Measurements from ENCODE around the gene PCTP.

The PCTP gene

GRCh38 chr17:55806745-55807495 lies 56.1 kb downstream of the PCTP start:
- no peak for DNase-seq (ENCODE audit: low read depth)

GRCh38 chr17:55811536-55811935 lies 60.7 kb downstream of the PCTP start:
- no peak for DNase-seq (ENCODE audit: low read depth)

DNA sequence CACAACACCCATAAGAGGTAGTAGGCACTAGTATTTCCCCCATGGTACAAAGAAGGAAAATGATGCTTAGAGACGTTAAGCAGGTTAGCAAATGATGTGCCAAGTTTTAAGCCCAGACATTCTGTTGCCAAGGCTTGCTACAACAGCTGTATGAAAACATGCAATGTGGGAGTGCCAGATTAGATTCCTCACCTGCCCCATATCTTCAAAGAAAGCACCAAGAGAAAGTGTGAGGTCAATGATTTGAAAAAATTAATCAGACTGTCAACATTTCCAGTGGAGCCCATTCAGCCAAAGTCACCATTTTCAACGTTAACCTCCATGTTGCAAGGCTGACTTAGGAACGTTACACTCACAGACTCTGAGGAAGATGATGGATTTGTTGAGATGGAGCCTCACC lies 61.5 kb downstream of the PCTP start:
- no peak for DNase-seq (ENCODE audit: low read depth)

- DNase-seq (ENCODE audit: low read depth), result no peak
These were observed 63.1 kb downstream of the PCTP start for GRCh38 chr17:55813944-55814343.

GRCh38 chr17:55814377-55814776 lies 63.5 kb downstream of the PCTP start:
- no peak for DNase-seq (ENCODE audit: low read depth)

GRCh38 chr17:55816532-55817396 lies 65.9 kb downstream of the PCTP start:
- no peak for DNase-seq (ENCODE audit: low read depth)

DNA sequence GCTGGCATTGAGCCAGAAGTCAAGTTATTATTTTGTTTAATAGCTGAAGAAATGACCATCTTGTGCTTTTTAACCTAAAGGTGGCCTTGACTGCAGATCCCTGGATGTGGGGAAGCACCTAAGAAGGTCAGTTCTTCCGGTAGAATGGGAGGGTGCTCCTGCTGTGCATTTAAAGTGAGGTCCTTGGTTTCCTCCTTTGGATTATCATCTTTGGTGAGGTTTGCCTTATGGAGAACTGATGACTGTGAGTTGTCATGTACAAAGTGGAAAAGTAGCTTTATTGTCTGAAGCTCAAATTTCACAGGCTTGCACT lies 66.5 kb downstream of the PCTP start:
- no peak for DNase-seq (ENCODE audit: low read depth)

DNA sequence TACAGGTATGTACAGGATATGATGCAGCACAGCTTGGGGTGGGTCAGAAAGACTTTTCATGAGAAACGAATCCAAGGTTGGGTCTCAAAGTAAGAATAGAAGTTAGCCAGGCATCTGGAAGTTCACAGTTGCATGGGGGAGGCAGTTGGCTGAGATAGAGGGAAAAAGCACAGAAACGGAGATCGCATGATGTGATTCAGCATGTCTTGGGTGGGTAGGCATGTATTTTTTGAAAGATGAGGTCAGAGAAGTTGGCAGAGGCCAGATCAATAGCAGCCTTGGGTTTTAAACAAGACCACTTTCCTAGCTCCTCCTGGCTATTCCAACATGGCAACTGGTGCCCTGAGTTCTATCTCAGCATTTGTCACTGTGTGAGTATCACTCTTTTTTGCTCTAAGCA lies 67.2 kb downstream of the PCTP start:
- no peak for DNase-seq (ENCODE audit: low read depth)

DNA sequence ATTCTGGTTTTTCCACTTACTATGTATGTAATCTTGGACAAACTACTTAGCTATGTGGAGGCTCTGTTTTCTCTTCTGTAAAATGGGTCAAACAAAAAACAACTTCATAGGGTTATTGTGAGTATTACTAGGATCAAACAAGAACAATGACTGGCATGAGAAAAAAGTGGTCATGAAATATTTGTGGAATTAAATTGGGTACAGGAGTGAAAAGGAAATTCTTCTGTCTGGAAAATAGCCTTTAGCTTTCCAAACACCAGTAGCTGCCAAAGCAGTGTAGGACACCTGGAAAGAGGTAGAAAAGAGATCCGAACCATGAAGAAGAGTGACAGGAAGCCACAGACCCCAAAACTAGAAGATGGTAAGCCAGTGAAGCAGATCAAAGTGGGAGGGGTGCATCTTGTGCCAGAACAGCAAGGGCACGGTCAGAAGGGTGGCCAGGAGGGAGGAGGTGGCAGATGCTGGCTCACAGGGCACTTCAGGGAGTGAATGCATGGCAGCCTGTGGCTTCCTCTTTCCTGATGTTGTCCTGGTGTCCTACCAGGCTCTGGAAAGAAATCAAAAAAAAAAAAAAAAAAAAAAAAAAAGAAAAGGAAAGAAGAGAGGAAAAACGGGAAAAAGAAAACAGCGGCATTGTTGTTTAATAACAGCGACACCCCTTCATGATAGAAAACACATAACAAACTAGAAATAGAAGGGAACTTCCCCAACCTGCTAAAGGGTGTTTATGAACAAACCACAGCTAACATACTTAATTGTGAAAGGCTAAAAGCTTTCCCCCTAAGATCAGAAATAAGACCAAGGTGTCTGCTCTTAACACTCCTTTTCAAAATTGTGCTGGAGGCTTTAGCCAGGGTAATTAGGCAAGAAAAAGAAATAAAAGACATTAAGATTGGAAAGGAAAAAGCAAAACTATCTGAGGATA lies 67.9 kb downstream of the PCTP start:
- DNase-seq (ENCODE audit: low read depth), result no peak

- DNase-seq (ENCODE audit: low read depth), result no peak
These were observed 69.8 kb downstream of the PCTP start for GRCh38 chr17:55820675-55821074.

DNA sequence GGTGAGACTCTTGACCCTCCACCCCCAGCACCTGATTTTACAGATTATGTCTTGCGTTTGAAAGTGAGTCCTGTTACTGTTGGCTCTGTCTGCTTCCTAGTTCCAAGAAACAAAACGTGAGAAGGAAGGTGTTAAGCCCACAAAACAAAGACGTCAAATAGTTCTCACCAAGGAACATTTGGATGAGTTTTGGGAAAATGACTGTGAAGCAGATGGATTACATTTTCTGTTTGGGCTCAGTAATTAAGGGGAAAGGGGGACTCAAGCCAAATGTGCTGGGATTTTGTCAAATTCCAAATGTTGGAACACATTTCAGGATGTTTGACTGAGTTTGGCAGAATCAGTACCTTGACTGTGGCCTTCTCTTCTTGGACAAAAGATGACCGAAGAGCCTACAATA lies 71.2 kb downstream of the PCTP start:
- DNase-seq (ENCODE audit: low read depth), result no peak

- no peak for DNase-seq (ENCODE audit: low read depth)
These were observed 74.4 kb downstream of the PCTP start for GRCh38 chr17:55825213-55825612.

Data from EH (cell line).